ENCODE data around the gene C4orf50. TPM values are rescaled to one million over a fixed set of nuclear protein-coding genes. Genes with fewer than 3 reads are reported as not detected.

C4orf50 gene
- total RNA-seq, 3 donors from 2014 or later, result 0.03 to 0.11 (median 0.08) TPM

GRCh38 chr4:5984843-5985242 lies 33.4 kb downstream of the C4orf50 start:
- H3K27me3 Mint-ChIP-seq (ENCODE audit: low read depth), result peaks cover 10% of the 10 kb centered on the region
- H3K36me3 Mint-ChIP-seq (ENCODE audit: insufficient read depth), result no peaks in the 10 kb centered on the region
- DNase-seq, result no peak
- no peak overlapping the region for H3K4me3 Mint-ChIP-seq
- H3K4me1 Mint-ChIP-seq (ENCODE audit: low read depth), result no peaks in the 10 kb centered on the region
- no peak for ATAC-seq
- H3K9me3 Mint-ChIP-seq, result peaks cover 21% of the 10 kb centered on the region

- ATAC-seq, result no peak
- no peaks in the 10 kb centered on the region for H3K4me1 Mint-ChIP-seq (ENCODE audit: low read depth)
These were observed 35.9 kb downstream of the C4orf50 start for GRCh38 chr4:5982156-5982973.

GRCh38 chr4:5980436-5981155 lies 37.6 kb downstream of the C4orf50 start:
- Mint-ChIP-seq H3K4me3 (no peak overlapping the region), H3K27me3 (ENCODE audit: low read depth) (peaks cover 12% of the 10 kb centered on the region), H3K36me3 (ENCODE audit: insufficient read depth) (no peaks in the 10 kb centered on the region), H3K4me1 (ENCODE audit: low read depth) (no peaks in the 10 kb centered on the region), H3K9me3 (peaks cover 21% of the 10 kb centered on the region)
- no peak for DNase-seq
- ATAC-seq, result no peak

More at GRCh38 chr4:5982156-5982973, 35.9 kb downstream of the C4orf50 start:
- no peak for DNase-seq
- peaks cover 12% of the 10 kb centered on the region for H3K27me3 Mint-ChIP-seq (ENCODE audit: low read depth)
- H3K36me3 Mint-ChIP-seq (ENCODE audit: insufficient read depth), result no peaks in the 10 kb centered on the region
- peaks cover 21% of the 10 kb centered on the region for H3K9me3 Mint-ChIP-seq
- H3K4me3 Mint-ChIP-seq, result no peak overlapping the region

- H3K9me3 Mint-ChIP-seq, result peaks cover 20% of the 10 kb centered on the region
- no peak overlapping the region for H3K4me3 Mint-ChIP-seq
- ATAC-seq, result no peak
- no peak for DNase-seq
- no peaks in the 10 kb centered on the region for H3K4me1 Mint-ChIP-seq (ENCODE audit: low read depth)
- peaks cover 12% of the 10 kb centered on the region for H3K27me3 Mint-ChIP-seq (ENCODE audit: low read depth)
- H3K36me3 Mint-ChIP-seq (ENCODE audit: insufficient read depth), result no peaks in the 10 kb centered on the region
These were observed 38.2 kb downstream of the C4orf50 start for GRCh38 chr4:5979981-5980380.

GRCh38 chr4:5976921-5977320 lies 41.3 kb downstream of the C4orf50 start:
- no peaks in the 10 kb centered on the region for H3K9me3 Mint-ChIP-seq
- H3K4me1 Mint-ChIP-seq (ENCODE audit: low read depth), result no peaks in the 10 kb centered on the region
- no peak overlapping the region for H3K4me3 Mint-ChIP-seq
- ATAC-seq, result no peak
- peaks cover 12% of the 10 kb centered on the region for H3K27me3 Mint-ChIP-seq (ENCODE audit: low read depth)
- H3K36me3 Mint-ChIP-seq (ENCODE audit: insufficient read depth), result no peaks in the 10 kb centered on the region
- no peak for DNase-seq

GRCh38 chr4:5976431-5976830 lies 41.8 kb downstream of the C4orf50 start:
- Mint-ChIP-seq H3K4me1 (ENCODE audit: low read depth) (no peaks in the 10 kb centered on the region), H3K4me3 (no peak overlapping the region), H3K9me3 (no peaks in the 10 kb centered on the region), H3K27me3 (ENCODE audit: low read depth) (peaks cover 13% of the 10 kb centered on the region), H3K36me3 (ENCODE audit: insufficient read depth) (no peaks in the 10 kb centered on the region)
- ATAC-seq (no peak), DNase-seq (no peak)

GRCh38 chr4:5974321-5974720 lies 43.9 kb downstream of the C4orf50 start:
- no peaks in the 10 kb centered on the region for H3K9me3 Mint-ChIP-seq
- no peaks in the 10 kb centered on the region for H3K4me1 Mint-ChIP-seq (ENCODE audit: low read depth)
- no peak for DNase-seq
- peaks cover 15% of the 10 kb centered on the region for H3K27me3 Mint-ChIP-seq (ENCODE audit: low read depth)
- ATAC-seq, result no peak
- H3K4me3 Mint-ChIP-seq, result no peak overlapping the region
- H3K36me3 Mint-ChIP-seq (ENCODE audit: insufficient read depth), result no peaks in the 10 kb centered on the region

GRCh38 chr4:5973486-5974220 lies 44.6 kb downstream of the C4orf50 start:
- Mint-ChIP-seq H3K36me3 (ENCODE audit: insufficient read depth) (no peaks in the 10 kb centered on the region), H3K27me3 (ENCODE audit: low read depth) (peaks cover 13% of the 10 kb centered on the region), H3K4me1 (ENCODE audit: low read depth) (no peaks in the 10 kb centered on the region), H3K4me3 (no peak overlapping the region), H3K9me3 (no peaks in the 10 kb centered on the region)
- ATAC-seq, result no peak
- no peak for DNase-seq

GRCh38 chr4:5973033-5973432 lies 45.2 kb downstream of the C4orf50 start:
- no peak overlapping the region for H3K4me3 Mint-ChIP-seq
- H3K27me3 Mint-ChIP-seq (ENCODE audit: low read depth), result peaks cover 13% of the 10 kb centered on the region
- no peaks in the 10 kb centered on the region for H3K9me3 Mint-ChIP-seq
- H3K4me1 Mint-ChIP-seq (ENCODE audit: low read depth), result no peaks in the 10 kb centered on the region
- DNase-seq (no peak), ATAC-seq (no peak)
- H3K36me3 Mint-ChIP-seq (ENCODE audit: insufficient read depth), result no peaks in the 10 kb centered on the region

- H3K9me3 Mint-ChIP-seq, result no peaks in the 10 kb centered on the region
- H3K4me1 Mint-ChIP-seq (ENCODE audit: low read depth), result no peaks in the 10 kb centered on the region
- DNase-seq, result no peak
- ATAC-seq, result no peak
- H3K36me3 Mint-ChIP-seq (ENCODE audit: insufficient read depth), result no peaks in the 10 kb centered on the region
- no peak overlapping the region for H3K4me3 Mint-ChIP-seq
- H3K27me3 Mint-ChIP-seq (ENCODE audit: low read depth), result peaks cover 13% of the 10 kb centered on the region
These were observed 45.7 kb downstream of the C4orf50 start for GRCh38 chr4:5972571-5972970.

- Mint-ChIP-seq H3K4me1 (ENCODE audit: low read depth) (no peaks in the 10 kb centered on the region), H3K4me3 (no peak overlapping the region), H3K36me3 (ENCODE audit: insufficient read depth) (no peaks in the 10 kb centered on the region), H3K27me3 (ENCODE audit: low read depth) (peaks cover 13% of the 10 kb centered on the region), H3K9me3 (no peaks in the 10 kb centered on the region)
- no peak for ATAC-seq
- DNase-seq, result no peak
These were observed 47.2 kb downstream of the C4orf50 start for GRCh38 chr4:5971078-5971450.

GRCh38 chr4:5970381-5971077 lies 47.7 kb downstream of the C4orf50 start:
- Mint-ChIP-seq H3K27me3 (ENCODE audit: low read depth) (peaks cover 13% of the 10 kb centered on the region), H3K4me3 (no peak overlapping the region), H3K36me3 (ENCODE audit: insufficient read depth) (no peaks in the 10 kb centered on the region), H3K9me3 (no peaks in the 10 kb centered on the region), H3K4me1 (ENCODE audit: low read depth) (no peaks in the 10 kb centered on the region)
- no peak for DNase-seq
- no peak for ATAC-seq

- H3K36me3 Mint-ChIP-seq (ENCODE audit: insufficient read depth), result no peaks in the 10 kb centered on the region
- H3K9me3 Mint-ChIP-seq, result no peaks in the 10 kb centered on the region
- peaks cover 13% of the 10 kb centered on the region for H3K27me3 Mint-ChIP-seq (ENCODE audit: low read depth)
- DNase-seq (no peak), ATAC-seq (no peak)
- H3K4me1 Mint-ChIP-seq (ENCODE audit: low read depth), result no peaks in the 10 kb centered on the region
- H3K4me3 Mint-ChIP-seq, result no peak overlapping the region
These were observed 48.5 kb downstream of the C4orf50 start for GRCh38 chr4:5969777-5970176.

GRCh38 chr4:5969336-5969735 lies 48.9 kb downstream of the C4orf50 start:
- DNase-seq (no peak), ATAC-seq (no peak)
- Mint-ChIP-seq H3K4me3 (no peak overlapping the region), H3K9me3 (no peaks in the 10 kb centered on the region), H3K36me3 (ENCODE audit: insufficient read depth) (no peaks in the 10 kb centered on the region), H3K4me1 (ENCODE audit: low read depth) (no peaks in the 10 kb centered on the region), H3K27me3 (ENCODE audit: low read depth) (peaks cover 13% of the 10 kb centered on the region)

Data from activated T-cell treated with anti-CD3 and anti-CD28 coated beads, Interleukin-2, amount 50 U/mL, for 4 hours (primary cell).